ENCODE data around the gene MLLT10. TPM values are rescaled to one million over a fixed set of nuclear protein-coding genes. Genes with fewer than 3 reads are reported as not detected.

MLLT10 gene
- total and polyA plus RNA-seq, 9 donors: 23.6 to 55.1 (median 36.8) TPM

GRCh38 chr10:21514129-21514817 lies 19.8 kb upstream of the MLLT10 start:
- H3K4me1 ChIP-seq (ENCODE audit: insufficient read depth): peaks cover 6% of the 10 kb centered on the region
- intact Hi-C loops (cut with DNase I): loop anchor here in 1 of 4 donors (10.0 kb wide), 1 partner anchor 811 kb away; the partner anchor contains the start of gene BMI1
- TF ChIP-seq CTCF (IDR thresholded peaks at IDR 0.05): no peak
- TF ChIP-seq EP300 (IDR thresholded peaks at IDR 0.05): no peak
- TF ChIP-seq POLR2A (IDR thresholded peaks at IDR 0.05): no peak
- no peak for DNase-seq
- no peak overlapping the region for H3K27ac ChIP-seq
- 31 to 60% (median 43%) methylated on average over 6 of the region's 6 CpGs for WGBS, 3 donors
- no peaks in the 10 kb centered on the region for H3K9me3 ChIP-seq
- no peaks in the 10 kb centered on the region for H3K27me3 ChIP-seq
- H3K36me3 ChIP-seq: no peaks in the 10 kb centered on the region
- no peak overlapping the region for H3K4me3 ChIP-seq

GRCh38 chr10:21514818-21515351 lies 19.1 kb upstream of the MLLT10 start:
- Histone ChIP-seq H3K4me1 (ENCODE audit: insufficient read depth) (peaks cover 4% of the 10 kb centered on the region), H3K27me3 (no peaks in the 10 kb centered on the region), H3K27ac (peak overlapping the region in 1 of 2 donors; percentile 90), H3K9me3 (no peaks in the 10 kb centered on the region), H3K36me3 (no peaks in the 10 kb centered on the region), H3K4me3 (no peak overlapping the region)
- 24 to 44% (median 34%) methylated on average over 10 of the region's 10 CpGs for WGBS, 3 donors
- intact Hi-C loops (cut with DNase I): loop anchor here in 1 of 4 donors (10.0 kb wide), 1 partner anchor 810 kb away; the partner anchor contains the start of gene BMI1
- DNase-seq: no peak
- no peak for TF ChIP-seq POLR2A (IDR thresholded peaks at IDR 0.05)
- TF ChIP-seq CTCF (IDR thresholded peaks at IDR 0.05): no peak

- WGBS, 3 donors: 22 to 40% (median 27%) methylated on average over 15 of the region's 15 CpGs
- intact Hi-C loops (cut with DNase I): loop anchor here in 2 of 4 donors (2.0 to 10.0 kb wide), 2 partner anchors 17 to 809 kb away; partner anchors contain the start of gene BMI1 (in 1 of the 2)
- TF ChIP-seq EP300 (IDR thresholded peaks at IDR 0.05) (no peak), POLR2A (IDR thresholded peaks at IDR 0.05) (no peak)
- H3K27me3 ChIP-seq: no peaks in the 10 kb centered on the region
- no peaks in the 10 kb centered on the region for H3K9me3 ChIP-seq
- no peaks in the 10 kb centered on the region for H3K36me3 ChIP-seq
- peak overlapping the region in 1 of 2 donors; percentile 90 for H3K27ac ChIP-seq
- no peak for DNase-seq
- peaks cover 4% of the 10 kb centered on the region for H3K4me1 ChIP-seq (ENCODE audit: insufficient read depth)
- H3K4me3 ChIP-seq: peak overlapping the region; percentile 48
These were observed 18.4 kb upstream of the MLLT10 start for GRCh38 chr10:21515361-21516241.

GRCh38 chr10:21516242-21517131 lies 17.5 kb upstream of the MLLT10 start:
- no peaks in the 10 kb centered on the region for H3K27me3 ChIP-seq
- DNase-seq: peak; percentile 64 to 78 (median 76)
- peak overlapping the region; percentile 48 for H3K4me3 ChIP-seq
- no peaks in the 10 kb centered on the region for H3K36me3 ChIP-seq
- TF ChIP-seq CTCF (IDR thresholded peaks at IDR 0.05) (no peak), EP300 (IDR thresholded peaks at IDR 0.05) (no peak), POLR2A (IDR thresholded peaks at IDR 0.05) (no peak)
- intact Hi-C loops (cut with DNase I): loop anchor here in 2 of 4 donors (2.0 to 10.0 kb wide), 2 partner anchors 16 to 808 kb away; partner anchors contain the start of gene BMI1 (in 1 of the 2)
- no peaks in the 10 kb centered on the region for H3K9me3 ChIP-seq
- peaks cover 6% of the 10 kb centered on the region for H3K4me1 ChIP-seq (ENCODE audit: insufficient read depth)
- 0 to 1% (median 0%) methylated on average over 65 to 76 of the region's 86 CpGs for WGBS, 3 donors
- H3K27ac ChIP-seq: peak overlapping the region; percentile 81 to 90

All from ovary (tissue), 9 donors.